PFSK-1 (cell line): ENCODE measurements around the gene PCSK4.

Source experiments
- FOXP2 ChIP-seq: optimal IDR thresholded peaks from 2 replicates; pipeline ENCODE3; 2011; ENCODE audit warnings: borderline replicate concordance, control low read depth, inconsistent platforms; ENCODE audit not compliant: insufficient read depth; ENCODE audit errors: extremely low read length, extremely low read depth
- POLR2AphosphoS5 ChIP-seq: IDR thresholded peaks from 2 replicates; pipeline ENCODE4 v1.6.1; 2012; ENCODE audit warnings: low read depth, mild to moderate bottlenecking, control low read depth, low read length, moderate library complexity
- REST ChIP-seq, 2 experiments: IDR thresholded peaks; 2 replicates each; pipeline versions ENCODE4 v1.6.1 to v1.8.0; 2011 to 2012; ENCODE audit warnings: low read depth in 2 of 2, low read length in 2 of 2, control low read depth in 1 of 2, inconsistent platforms in 1 of 2, mild to moderate bottlenecking in 1 of 2, moderate library complexity in 1 of 2; ENCODE audit not compliant: insufficient read depth in 1 of 2
- TAF1 ChIP-seq: IDR thresholded peaks from 2 replicates; pipeline ENCODE4 v1.6.1; 2012; ENCODE audit warnings: low read length, control low read depth, borderline replicate concordance; ENCODE audit not compliant: insufficient read depth

GRCh38 chr19:1495051-1495798 is 5.1 kb upstream of the PCSK4 start:
- TF ChIP-seq FOXP2 (no peak), TAF1 (no peak), POLR2AphosphoS5 (no peak), REST (IDR thresholded peaks at IDR 0.05; ENCODE audit: insufficient read depth in 1 of 2, low read depth in 2 of 2, low read length in 2 of 2) (no peak)
